GM23338 (cell line): ENCODE results near the gene FBLN1. TPM values are rescaled to one million over a fixed set of nuclear protein-coding genes. Genes with fewer than 3 reads are reported as not detected.

Experiments
- ATAC-seq: fragments of 200-7000 bp; cut with Tn5 transposase; 3 replicates; pipeline ENCODE4 v1.9.1; 2020
- DNase-seq: peaks from one replicate; pipeline ENCODE4 v3.0.0-alpha.2; 2015; ENCODE audit warnings: low spot score
- H2AFZ ChIP-seq: fragments of 200-600 bp; sonication (generic); 2 replicates; pipeline ENCODE4 v1.8.0; 2016; ENCODE audit warnings: antibody characterized with exemption, mild to moderate bottlenecking, moderate library complexity
- H3F3A ChIP-seq: fragments of 200-600 bp; sonication (generic); replicated peaks from 2 replicates; pipeline ENCODE4 v1.8.0; 2017; ENCODE audit warnings: antibody characterized with exemption, mixed run types, low read depth
- H3K27ac ChIP-seq: fragments of 200-600 bp; sonication (generic); 2 replicates; pipeline ENCODE4 v1.6.1; 2016; ENCODE audit warnings: low read depth
- H3K27me3 ChIP-seq: fragments of 200-600 bp; sonication (generic); 2 replicates; pipeline ENCODE4 v1.8.0; 2016; ENCODE audit warnings: mild to moderate bottlenecking, mixed run types, moderate library complexity; ENCODE audit not compliant: insufficient read depth
- H3K36me3 ChIP-seq: fragments of 200-600 bp; sonication (generic); 2 replicates; pipeline ENCODE4 v1.8.0; 2016; ENCODE audit warnings: mild to moderate bottlenecking; ENCODE audit not compliant: insufficient read depth
- H3K4me1 ChIP-seq: fragments of 200-600 bp; sonication (generic); 2 replicates; pipeline ENCODE4 v1.8.0; 2016; ENCODE audit warnings: mild to moderate bottlenecking, moderate library complexity; ENCODE audit not compliant: insufficient read depth
- H3K4me2 ChIP-seq: fragments of 200-600 bp; sonication (generic); 2 replicates; pipeline ENCODE4 v1.7.1; 2017; ENCODE audit warnings: mixed run types
- H3K4me3 ChIP-seq: fragments of 200-600 bp; sonication (generic); 2 replicates; pipeline ENCODE4 v1.6.1; 2016; ENCODE audit warnings: mixed run types
- H3K79me2 ChIP-seq: fragments of 200-600 bp; sonication (generic); replicated peaks from 2 replicates; pipeline ENCODE4 v1.8.0; 2017; ENCODE audit warnings: mild to moderate bottlenecking; ENCODE audit not compliant: insufficient read depth
- H3K9me2 ChIP-seq: fragments of 200-600 bp; sonication (generic); 2 replicates; pipeline ENCODE4 v1.8.0; 2017; ENCODE audit not compliant: insufficient read depth
- H4K20me1 ChIP-seq: fragments of 200-600 bp; sonication (generic); replicated peaks from 2 replicates; pipeline ENCODE4 v1.8.0; 2017; ENCODE audit warnings: mild to moderate bottlenecking; ENCODE audit not compliant: insufficient read depth
- H3K27ac Mint-ChIP-seq: 2 replicates; pipeline ENCODE4 v1.8.0; 2020; ENCODE audit warnings: inconsistent platforms, mild to moderate bottlenecking, moderate library complexity, mixed read lengths
- H3K27me3 Mint-ChIP-seq: 3 replicates; pipeline ENCODE4 v1.8.0; 2022; ENCODE audit warnings: low read depth, mild to moderate bottlenecking, moderate library complexity, mixed read lengths, inconsistent platforms; ENCODE audit not compliant: insufficient read depth, poor library complexity
- H3K36me3 Mint-ChIP-seq: 3 replicates; pipeline ENCODE4 v1.8.0; 2021; ENCODE audit warnings: low read depth, mild to moderate bottlenecking, inconsistent platforms, moderate library complexity, mixed read lengths
- H3K4me1 Mint-ChIP-seq: 3 replicates; pipeline ENCODE4 v1.8.0; 2020; ENCODE audit warnings: mild to moderate bottlenecking, inconsistent platforms, mixed read lengths
- H3K4me3 Mint-ChIP-seq: 3 replicates; pipeline ENCODE4 v1.8.0; 2021; ENCODE audit warnings: moderate library complexity, mild to moderate bottlenecking, inconsistent platforms, mixed read lengths
- H3K9me3 Mint-ChIP-seq: 3 replicates; pipeline ENCODE4 v1.8.0; 2020; ENCODE audit warnings: moderate library complexity, mild to moderate bottlenecking, inconsistent platforms, mixed read lengths
- CREB1 ChIP-seq: fragments of 250-450 bp; sonication (Bioruptor Pico); IDR thresholded peaks from 2 replicates; pipeline ENCODE4 v1.5.0; 2020; ENCODE audit warnings: low read depth, mild to moderate bottlenecking, moderate library complexity
- ETS1 ChIP-seq: IDR thresholded peaks from 2 replicates; pipeline ENCODE4 v1.6.1; 2016; ENCODE audit warnings: antibody characterized with exemption
- EZH2 ChIP-seq: fragments of 200-600 bp; sonication (generic); IDR thresholded peaks from one replicate; pipeline ENCODE4 v1.8.0; 2017; ENCODE audit warnings: antibody characterized with exemption, mild to moderate bottlenecking, low read depth; ENCODE audit not compliant: unreplicated experiment
- EZH2phosphoT487 ChIP-seq: fragments of 200-600 bp; sonication (generic); IDR thresholded peaks from one replicate; pipeline ENCODE4 v1.8.1; 2018; ENCODE audit warnings: antibody characterized with exemption; ENCODE audit not compliant: unreplicated experiment
- JUNB ChIP-seq: IDR thresholded peaks from one replicate; pipeline ENCODE4 v1.6.1; 2016; ENCODE audit warnings: antibody characterized with exemption; ENCODE audit not compliant: unreplicated experiment
- NANOG ChIP-seq: IDR thresholded peaks from 2 replicates; pipeline ENCODE4 v1.6.1; 2016; ENCODE audit warnings: antibody characterized with exemption, borderline replicate concordance
- POLR2AphosphoS5 ChIP-seq: IDR thresholded peaks from 2 replicates; pipeline ENCODE4 v1.6.1; 2016; ENCODE audit warnings: antibody characterized with exemption, low read depth
- REST ChIP-seq: IDR thresholded peaks from one replicate; pipeline ENCODE4 v1.6.1; 2018; ENCODE audit warnings: antibody characterized with exemption; ENCODE audit not compliant: unreplicated experiment
- STAT1 ChIP-seq: IDR thresholded peaks from one replicate; pipeline ENCODE4 v1.6.1; 2016; ENCODE audit warnings: antibody characterized with exemption; ENCODE audit not compliant: unreplicated experiment
- ZNF114 ChIP-seq: fragments of 250-450 bp; sonication (Bioruptor Pico); IDR thresholded peaks from 2 replicates; pipeline ENCODE4 v1.5.0; 2020; ENCODE audit warnings: mild to moderate bottlenecking, moderate library complexity
- ZNF331 ChIP-seq: fragments of 250-450 bp; sonication (Bioruptor Pico); IDR thresholded peaks from 2 replicates; pipeline ENCODE4 v1.5.0; 2020; ENCODE audit warnings: low read depth, mild to moderate bottlenecking, moderate library complexity
- polyA plus RNA-seq: library from polyadenylated mRNA; unstranded; fragments of >200 nt; fragmentation: Nextera tagmentation; extraction: Ambion mirVana; gene quantifications from 2 replicates; pipeline ENCODE4 v1.2.1, GENCODE V29; 2016
- total RNA-seq: library from RNA; depleted of rRNA; stranded (reverse); fragments of >200 nt; shearing (Covaris generic); gene quantifications from 2 replicates; pipeline ENCODE4 v1.2.3, GENCODE V29; 2014
- TF ChIP-seq, protein P1 (sequence below), 2 experiments: fragments of 200-600 bp in 1 of 2; sonication (generic) in 1 of 2; conservative IDR thresholded peaks; 2 replicates each; pipeline versions ENCODE4 v1.5.1 to v1.6.1; 2016 to 2017; ENCODE audit warnings: antibody characterized with exemption in 2 of 2, low read depth in 2 of 2, mild to moderate bottlenecking in 2 of 2, moderate library complexity in 1 of 2
- TF ChIP-seq, protein P2 (sequence below): fragments of 250-450 bp; sonication (Bioruptor Pico); IDR thresholded peaks from 2 replicates; pipeline ENCODE4 v1.5.0; 2020; ENCODE audit warnings: mild to moderate bottlenecking, moderate library complexity

FBLN1 gene
- total and polyA plus RNA-seq, 2 experiments from 2014 or later, result 90.1 to 137 TPM

DNA sequence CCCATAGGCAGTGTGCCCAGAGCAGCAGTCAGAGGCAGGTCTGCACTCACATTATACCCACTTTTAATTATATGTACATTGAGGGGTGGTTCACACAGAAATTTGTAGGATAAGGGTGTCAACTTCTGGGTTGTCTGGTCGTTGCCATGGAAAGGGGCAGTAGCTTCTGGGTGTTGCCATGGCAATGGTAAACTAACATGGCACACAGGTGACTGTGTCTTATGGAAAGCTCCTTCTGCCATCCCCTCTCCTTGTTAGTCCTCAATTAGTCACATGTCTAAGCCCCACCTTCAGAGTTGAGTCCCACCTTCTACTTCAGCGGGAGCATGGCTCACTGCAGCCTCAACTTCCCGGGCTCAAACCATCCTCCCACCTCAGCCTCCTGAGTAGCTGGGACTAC, 112.7 kb downstream of the FBLN1 start:
- DNase-seq (no peak), ATAC-seq (no peak)
- H3K4me3 ChIP-seq, result no peak overlapping the region
- peaks cover 5% of the 10 kb centered on the region; the same call in 1 of the 2 replicates for H3K4me1 ChIP-seq
- H3K9me2 ChIP-seq, result no peaks in the 10 kb centered on the region
- Mint-ChIP-seq H3K4me3 (no peak overlapping the region), H3K27ac (no peak overlapping the region), H3K36me3 (peaks cover 3% of the 10 kb centered on the region; the same call in 1 of the 3 replicates), H3K27me3 (no peaks in the 10 kb centered on the region), H3K9me3 (peaks cover 12% of the 10 kb centered on the region), H3K4me1 (peaks cover 9% of the 10 kb centered on the region)
- H3K79me2 ChIP-seq, result no peaks in the 10 kb centered on the region
- no peak overlapping the region for H2AFZ ChIP-seq
- no peak for TF ChIP-seq ZNF114 (CRISPR knock-in tag)
- TF ChIP-seq EZH2phosphoT487, result no peak
- TF ChIP-seq POLR2AphosphoS5, result no peak
- no peak for TF ChIP-seq EZH2
- TF ChIP-seq, protein P1, sequence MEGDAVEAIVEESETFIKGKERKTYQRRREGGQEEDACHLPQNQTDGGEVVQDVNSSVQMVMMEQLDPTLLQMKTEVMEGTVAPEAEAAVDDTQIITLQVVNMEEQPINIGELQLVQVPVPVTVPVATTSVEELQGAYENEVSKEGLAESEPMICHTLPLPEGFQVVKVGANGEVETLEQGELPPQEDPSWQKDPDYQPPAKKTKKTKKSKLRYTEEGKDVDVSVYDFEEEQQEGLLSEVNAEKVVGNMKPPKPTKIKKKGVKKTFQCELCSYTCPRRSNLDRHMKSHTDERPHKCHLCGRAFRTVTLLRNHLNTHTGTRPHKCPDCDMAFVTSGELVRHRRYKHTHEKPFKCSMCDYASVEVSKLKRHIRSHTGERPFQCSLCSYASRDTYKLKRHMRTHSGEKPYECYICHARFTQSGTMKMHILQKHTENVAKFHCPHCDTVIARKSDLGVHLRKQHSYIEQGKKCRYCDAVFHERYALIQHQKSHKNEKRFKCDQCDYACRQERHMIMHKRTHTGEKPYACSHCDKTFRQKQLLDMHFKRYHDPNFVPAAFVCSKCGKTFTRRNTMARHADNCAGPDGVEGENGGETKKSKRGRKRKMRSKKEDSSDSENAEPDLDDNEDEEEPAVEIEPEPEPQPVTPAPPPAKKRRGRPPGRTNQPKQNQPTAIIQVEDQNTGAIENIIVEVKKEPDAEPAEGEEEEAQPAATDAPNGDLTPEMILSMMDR (conservative IDR thresholded peaks at IDR 0.05; ENCODE audit: low read depth in 2 of 2), result no peak
- TF ChIP-seq REST, result no peak
- no peak for TF ChIP-seq ETS1
- TF ChIP-seq JUNB, result no peak
- TF ChIP-seq, protein P2, sequence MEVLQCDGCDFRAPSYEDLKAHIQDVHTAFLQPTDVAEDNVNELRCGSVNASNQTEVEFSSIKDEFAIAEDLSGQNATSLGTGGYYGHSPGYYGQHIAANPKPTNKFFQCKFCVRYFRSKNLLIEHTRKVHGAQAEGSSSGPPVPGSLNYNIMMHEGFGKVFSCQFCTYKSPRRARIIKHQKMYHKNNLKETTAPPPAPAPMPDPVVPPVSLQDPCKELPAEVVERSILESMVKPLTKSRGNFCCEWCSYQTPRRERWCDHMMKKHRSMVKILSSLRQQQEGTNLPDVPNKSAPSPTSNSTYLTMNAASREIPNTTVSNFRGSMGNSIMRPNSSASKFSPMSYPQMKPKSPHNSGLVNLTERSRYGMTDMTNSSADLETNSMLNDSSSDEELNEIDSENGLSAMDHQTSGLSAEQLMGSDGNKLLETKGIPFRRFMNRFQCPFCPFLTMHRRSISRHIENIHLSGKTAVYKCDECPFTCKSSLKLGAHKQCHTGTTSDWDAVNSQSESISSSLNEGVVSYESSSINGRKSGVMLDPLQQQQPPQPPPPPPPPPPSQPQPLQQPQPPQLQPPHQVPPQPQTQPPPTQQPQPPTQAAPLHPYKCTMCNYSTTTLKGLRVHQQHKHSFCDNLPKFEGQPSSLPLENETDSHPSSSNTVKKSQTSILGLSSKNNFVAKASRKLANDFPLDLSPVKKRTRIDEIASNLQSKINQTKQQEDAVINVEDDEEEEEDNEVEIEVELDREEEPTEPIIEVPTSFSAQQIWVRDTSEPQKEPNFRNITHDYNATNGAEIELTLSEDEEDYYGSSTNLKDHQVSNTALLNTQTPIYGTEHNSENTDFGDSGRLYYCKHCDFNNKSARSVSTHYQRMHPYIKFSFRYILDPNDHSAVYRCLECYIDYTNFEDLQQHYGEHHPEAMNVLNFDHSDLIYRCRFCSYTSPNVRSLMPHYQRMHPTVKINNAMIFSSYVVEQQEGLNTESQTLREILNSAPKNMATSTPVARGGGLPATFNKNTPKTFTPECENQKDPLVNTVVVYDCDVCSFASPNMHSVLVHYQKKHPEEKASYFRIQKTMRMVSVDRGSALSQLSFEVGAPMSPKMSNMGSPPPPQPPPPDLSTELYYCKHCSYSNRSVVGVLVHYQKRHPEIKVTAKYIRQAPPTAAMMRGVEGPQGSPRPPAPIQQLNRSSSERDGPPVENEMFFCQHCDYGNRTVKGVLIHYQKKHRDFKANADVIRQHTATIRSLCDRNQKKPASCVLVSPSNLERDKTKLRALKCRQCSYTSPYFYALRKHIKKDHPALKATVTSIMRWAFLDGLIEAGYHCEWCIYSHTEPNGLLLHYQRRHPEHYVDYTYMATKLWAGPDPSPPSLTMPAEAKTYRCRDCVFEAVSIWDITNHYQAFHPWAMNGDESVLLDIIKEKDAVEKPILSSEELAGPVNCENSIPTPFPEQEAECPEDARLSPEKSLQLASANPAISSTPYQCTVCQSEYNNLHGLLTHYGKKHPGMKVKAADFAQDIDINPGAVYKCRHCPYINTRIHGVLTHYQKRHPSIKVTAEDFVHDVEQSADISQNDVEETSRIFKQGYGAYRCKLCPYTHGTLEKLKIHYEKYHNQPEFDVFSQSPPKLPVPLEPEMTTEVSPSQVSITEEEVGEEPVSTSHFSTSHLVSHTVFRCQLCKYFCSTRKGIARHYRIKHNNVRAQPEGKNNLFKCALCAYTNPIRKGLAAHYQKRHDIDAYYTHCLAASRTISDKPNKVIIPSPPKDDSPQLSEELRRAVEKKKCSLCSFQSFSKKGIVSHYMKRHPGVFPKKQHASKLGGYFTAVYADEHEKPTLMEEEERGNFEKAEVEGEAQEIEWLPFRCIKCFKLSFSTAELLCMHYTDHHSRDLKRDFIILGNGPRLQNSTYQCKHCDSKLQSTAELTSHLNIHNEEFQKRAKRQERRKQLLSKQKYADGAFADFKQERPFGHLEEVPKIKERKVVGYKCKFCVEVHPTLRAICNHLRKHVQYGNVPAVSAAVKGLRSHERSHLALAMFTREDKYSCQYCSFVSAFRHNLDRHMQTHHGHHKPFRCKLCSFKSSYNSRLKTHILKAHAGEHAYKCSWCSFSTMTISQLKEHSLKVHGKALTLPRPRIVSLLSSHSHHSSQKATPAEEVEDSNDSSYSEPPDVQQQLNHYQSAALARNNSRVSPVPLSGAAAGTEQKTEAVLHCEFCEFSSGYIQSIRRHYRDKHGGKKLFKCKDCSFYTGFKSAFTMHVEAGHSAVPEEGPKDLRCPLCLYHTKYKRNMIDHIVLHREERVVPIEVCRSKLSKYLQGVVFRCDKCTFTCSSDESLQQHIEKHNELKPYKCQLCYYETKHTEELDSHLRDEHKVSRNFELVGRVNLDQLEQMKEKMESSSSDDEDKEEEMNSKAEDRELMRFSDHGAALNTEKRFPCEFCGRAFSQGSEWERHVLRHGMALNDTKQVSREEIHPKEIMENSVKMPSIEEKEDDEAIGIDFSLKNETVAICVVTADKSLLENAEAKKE (CRISPR knock-in tag), result no peak
- no peak for TF ChIP-seq ZNF331
- no peak for TF ChIP-seq NANOG
- TF ChIP-seq STAT1, result no peak
- TF ChIP-seq CREB1, result no peak
- no peaks in the 10 kb centered on the region for H3K36me3 ChIP-seq
- H3F3A ChIP-seq, result no peaks in the 10 kb centered on the region
- no peak overlapping the region for H3K4me2 ChIP-seq
- H3K27me3 ChIP-seq, result no peaks in the 10 kb centered on the region
- H4K20me1 ChIP-seq, result no peaks in the 10 kb centered on the region
- no peak overlapping the region for H3K27ac ChIP-seq
